Stimulated activated CD8-positive, alpha-beta memory T cell treated with anti-CD3 and anti-CD28 coated beads, Interleukin-7, amount 100 ng/mL, for 4 hours (primary cell): ENCODE results near the gene NEURL2.

ENCODE experiments used
- DNase-seq, 2 donors: peaks; one replicate each; pipeline ENCODE4 v3.0.0-alpha.2; 2020; ENCODE audit warnings: low read depth in 2 of 2

NEURL2 gene

GRCh38 chr20:45872626-45873025, 18.4 kb downstream of the NEURL2 start:
- no peak for DNase-seq

- DNase-seq = no peak
Measured at GRCh38 chr20:45867819-45868176, 23.2 kb downstream of the NEURL2 start.

GRCh38 chr20:45867136-45867818, 23.7 kb downstream of the NEURL2 start:
- no peak for DNase-seq

- no peak for DNase-seq
Measured at GRCh38 chr20:45866454-45866853, 24.6 kb downstream of the NEURL2 start.

GRCh38 chr20:45863543-45864470, 27.2 kb downstream of the NEURL2 start:
- no peak for DNase-seq

- no peak for DNase-seq
Measured at GRCh38 chr20:45861221-45862075, 29.6 kb downstream of the NEURL2 start.

- no peak for DNase-seq
Measured at GRCh38 chr20:45860560-45861220, 30.3 kb downstream of the NEURL2 start.

GRCh38 chr20:45859916-45860315, 31.1 kb downstream of the NEURL2 start:
- no peak for DNase-seq

GRCh38 chr20:45857882-45858216, 33.2 kb downstream of the NEURL2 start:
- DNase-seq = peak in 1 of 2 donors; percentile 3

GRCh38 chr20:45857114-45857881, 33.7 kb downstream of the NEURL2 start, which contains the start of the genes ACOT8 and ZSWIM3:
ACOT8 (minus strand) TSS chr20:45857392; CDS start chr20:45857315, 77 bp downstream.
ZSWIM3 (plus strand) TSS chr20:45857614; CDS start chr20:45857826, 212 bp downstream.
- DNase-seq = peak; percentile 83 to 94

- DNase-seq = no peak
Measured at GRCh38 chr20:45853484-45853883, 37.5 kb downstream of the NEURL2 start.

GRCh38 chr20:45852326-45852725, 38.7 kb downstream of the NEURL2 start:
- no peak for DNase-seq

GRCh38 chr20:45851501-45851900, 39.5 kb downstream of the NEURL2 start:
- no peak for DNase-seq

- no peak for DNase-seq
Measured at GRCh38 chr20:45850926-45851325, 40.1 kb downstream of the NEURL2 start.

GRCh38 chr20:45850238-45850637, 40.8 kb downstream of the NEURL2 start:
- DNase-seq = no peak

- no peak for DNase-seq
Measured at GRCh38 chr20:45848969-45849582, 41.9 kb downstream of the NEURL2 start.

- no peak for DNase-seq
Measured at GRCh38 chr20:45848421-45848820, 42.6 kb downstream of the NEURL2 start.

GRCh38 chr20:45845452-45845851, 45.6 kb downstream of the NEURL2 start:
- no peak for DNase-seq

GRCh38 chr20:45843506-45843905, 47.5 kb downstream of the NEURL2 start:
- no peak for DNase-seq

- no peak for DNase-seq
Measured at GRCh38 chr20:45842169-45842812, 48.7 kb downstream of the NEURL2 start.
